Central memory CD4-positive, alpha-beta T cell (primary cell): ENCODE data around the gene DNAH17.

Experiments
- DNase-seq: peaks from one replicate; pipeline ENCODE4 v3.0.0; 2022

DNAH17 gene

DNA sequence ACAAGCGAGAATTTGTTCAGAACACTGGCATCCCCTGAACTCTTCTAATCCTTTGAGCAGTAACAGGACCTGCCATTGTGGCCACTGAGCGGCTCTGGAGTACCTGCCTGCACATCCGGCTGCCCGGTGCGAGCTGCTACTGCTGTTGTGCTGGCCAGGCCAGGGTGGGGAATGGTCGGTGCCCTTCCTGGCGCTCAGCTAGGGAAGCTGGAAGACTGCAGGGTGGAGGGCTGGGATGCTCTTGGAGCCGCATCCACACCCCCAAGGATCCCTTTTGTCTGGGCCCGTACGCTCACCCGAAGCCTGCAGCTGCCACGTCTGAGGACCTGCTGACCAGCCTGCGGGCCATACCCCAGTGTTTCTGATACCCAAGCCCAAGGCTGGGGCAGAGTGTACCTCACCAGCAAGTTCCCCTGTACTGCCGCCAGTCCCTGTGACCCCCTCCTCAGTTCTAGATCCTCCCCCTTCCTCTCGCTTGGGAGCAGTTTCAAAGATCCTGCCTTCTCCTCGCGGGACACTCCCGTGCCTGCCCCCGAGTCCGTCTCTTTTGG lies 149.1 kb downstream of the DNAH17 start:
- DNase-seq = no peak

- no peak for DNase-seq
These were observed 150.1 kb downstream of the DNAH17 start for GRCh38 chr17:78427140-78427539.

DNA sequence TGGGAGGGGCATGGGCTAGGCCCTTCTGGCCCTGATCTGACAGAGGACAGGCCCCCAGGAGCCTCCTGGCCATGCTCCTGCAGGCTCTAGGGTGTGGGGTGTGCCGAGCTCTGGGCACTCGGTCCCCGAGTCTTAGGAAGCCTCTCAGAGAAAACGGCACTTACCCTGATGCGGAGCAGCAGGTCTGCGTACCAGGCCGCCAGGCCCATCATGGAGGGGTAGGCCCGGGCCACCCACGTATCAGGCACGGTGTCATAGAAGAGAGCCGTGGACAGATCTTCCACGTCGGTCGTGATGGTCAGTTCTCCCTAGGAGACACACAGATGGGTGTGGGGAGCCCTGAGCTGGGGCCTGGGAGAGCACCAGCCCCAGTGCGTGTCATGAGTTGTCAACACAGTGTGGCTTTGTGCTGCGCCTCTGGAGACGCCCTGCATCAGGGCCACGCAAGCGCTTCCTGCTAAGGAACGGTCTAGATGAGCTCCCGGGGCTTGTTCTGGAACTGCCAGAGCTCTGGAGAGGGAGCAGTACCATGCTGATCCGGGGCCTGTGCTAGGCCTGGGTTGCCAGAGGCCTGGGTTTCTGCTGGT lies 150.8 kb downstream of the DNAH17 start:
- DNase-seq = no peak

GRCh38 chr17:78425429-78425828 lies 151.8 kb downstream of the DNAH17 start:
- no peak for DNase-seq

DNA sequence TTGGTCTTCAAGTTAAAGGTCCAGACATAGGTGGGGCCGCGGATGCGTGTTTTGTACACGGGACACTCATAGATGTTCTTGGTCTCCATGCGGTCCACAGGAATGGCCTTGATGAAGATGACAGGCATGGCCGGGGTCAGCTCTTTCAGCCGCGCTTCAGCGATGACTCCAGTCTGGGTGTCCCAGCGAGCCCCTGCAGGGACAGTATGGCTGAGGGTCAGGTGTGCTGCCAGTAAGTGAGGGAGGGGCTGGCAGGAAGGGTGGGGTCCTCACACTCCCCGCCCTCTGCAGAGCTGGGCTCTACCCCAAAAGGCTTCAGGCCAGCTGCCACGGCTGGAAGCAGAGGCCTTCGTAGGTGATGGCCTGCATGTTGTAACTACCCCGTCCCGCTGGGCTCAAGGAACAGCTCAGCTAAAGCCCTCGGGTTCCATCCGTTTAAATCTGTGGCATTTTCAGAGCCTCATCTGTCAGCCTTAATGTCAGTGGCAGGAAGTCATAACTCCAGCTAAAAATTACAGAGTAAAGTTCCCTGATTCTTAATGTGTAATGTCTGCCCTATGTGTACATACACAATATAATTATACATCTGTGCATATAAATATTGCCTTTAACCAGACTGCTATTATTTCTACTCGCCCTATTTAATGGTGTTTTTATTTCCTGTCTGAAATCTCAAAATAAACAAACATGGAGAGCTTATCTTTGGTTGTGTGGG lies 153.1 kb downstream of the DNAH17 start:
- DNase-seq = no peak

- DNase-seq = no peak
These were observed 154.2 kb downstream of the DNAH17 start for GRCh38 chr17:78422872-78423588.

DNA sequence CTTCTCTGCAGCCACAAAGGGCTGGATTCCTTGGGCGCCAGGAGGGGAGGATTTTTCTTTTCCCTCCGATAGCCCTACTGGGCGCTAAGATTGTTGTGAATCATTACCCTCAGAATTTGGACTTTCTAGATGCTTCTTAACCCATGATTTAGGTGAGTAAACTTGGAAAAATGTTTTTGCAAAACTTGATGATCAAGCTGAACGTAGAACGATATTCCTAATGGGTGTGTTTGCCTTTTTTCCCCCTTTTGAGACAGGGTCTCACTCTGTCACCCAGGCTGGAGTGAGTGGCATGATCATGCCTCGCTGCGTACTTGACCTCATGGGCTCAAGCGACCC lies 155.0 kb downstream of the DNAH17 start:
- no peak for DNase-seq

DNA sequence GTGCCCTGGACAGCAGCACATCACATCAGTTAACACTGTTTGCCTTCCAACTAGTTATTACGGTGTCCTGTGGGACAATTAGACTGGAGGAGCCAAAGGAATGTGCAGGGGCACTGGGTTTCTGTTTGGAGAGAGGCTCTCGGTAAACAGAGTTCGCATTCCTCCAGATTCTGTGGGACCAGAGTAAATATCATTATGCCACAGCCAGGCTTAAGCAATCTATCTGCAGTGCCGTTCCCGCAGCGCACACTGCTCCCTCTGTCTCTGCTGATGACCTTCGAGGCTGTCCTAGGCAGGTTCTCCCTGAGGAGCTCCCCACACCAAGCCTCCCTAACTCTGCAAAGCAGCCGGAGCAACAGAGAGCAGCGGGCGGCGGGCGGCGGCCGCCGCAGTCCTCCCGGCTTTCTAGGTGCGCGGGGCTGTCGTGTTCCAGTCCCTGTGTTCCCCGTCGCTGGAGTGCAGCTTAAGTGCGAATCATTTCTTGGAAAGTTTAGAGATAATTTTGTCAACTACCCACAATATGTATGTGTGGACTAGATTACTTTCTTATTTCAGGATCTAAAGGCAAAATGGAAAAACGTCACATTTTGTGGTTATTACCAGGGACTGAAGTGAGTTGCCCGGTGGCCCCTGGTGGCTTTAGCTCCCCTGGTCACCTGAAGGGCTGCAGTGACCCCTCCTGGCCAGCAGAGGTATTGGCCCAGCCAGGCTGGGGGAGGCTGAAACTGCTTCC lies 155.5 kb downstream of the DNAH17 start:
- peak; percentile 62 for DNase-seq

- no peak for DNase-seq
These were observed 156.1 kb downstream of the DNAH17 start for GRCh38 chr17:78421084-78421533.

GRCh38 chr17:78419970-78420815 lies 157.0 kb downstream of the DNAH17 start:
- DNase-seq = no peak

DNA sequence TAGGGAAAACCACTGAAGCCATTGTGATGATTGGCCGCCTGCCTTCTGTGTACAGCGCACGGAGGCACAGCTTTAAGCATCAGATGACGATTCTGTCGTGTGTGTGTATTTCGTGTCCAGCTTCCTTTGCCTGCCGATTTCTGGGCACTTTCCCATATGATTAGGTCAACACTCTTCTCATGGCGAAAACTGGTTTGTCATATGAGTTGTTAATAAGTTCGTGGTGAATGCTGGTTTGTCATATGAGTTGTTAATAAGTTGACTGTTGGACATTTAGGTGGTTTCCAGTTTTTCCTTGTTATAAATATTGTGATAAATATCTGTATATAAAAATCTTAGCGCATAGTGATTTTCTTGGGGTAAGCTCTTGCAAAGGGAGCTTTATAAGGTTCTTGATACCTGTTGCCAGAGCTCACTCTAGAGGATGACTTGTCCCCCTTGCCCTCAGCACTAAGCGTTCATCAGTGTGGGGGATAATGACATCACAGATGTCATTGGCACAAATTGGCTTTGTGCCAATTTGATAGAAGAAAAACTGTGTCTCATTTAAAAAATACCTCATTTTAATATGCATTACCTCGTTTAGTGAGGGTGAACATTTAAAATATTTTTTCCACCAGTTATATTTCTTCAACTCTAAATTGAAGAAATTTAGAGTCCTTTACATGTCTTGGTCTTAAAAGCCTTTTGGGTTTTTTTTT lies 158.7 kb downstream of the DNAH17 start:
- DNase-seq = no peak

- DNase-seq = no peak
These were observed 159.7 kb downstream of the DNAH17 start for GRCh38 chr17:78417531-78417909.

DNA sequence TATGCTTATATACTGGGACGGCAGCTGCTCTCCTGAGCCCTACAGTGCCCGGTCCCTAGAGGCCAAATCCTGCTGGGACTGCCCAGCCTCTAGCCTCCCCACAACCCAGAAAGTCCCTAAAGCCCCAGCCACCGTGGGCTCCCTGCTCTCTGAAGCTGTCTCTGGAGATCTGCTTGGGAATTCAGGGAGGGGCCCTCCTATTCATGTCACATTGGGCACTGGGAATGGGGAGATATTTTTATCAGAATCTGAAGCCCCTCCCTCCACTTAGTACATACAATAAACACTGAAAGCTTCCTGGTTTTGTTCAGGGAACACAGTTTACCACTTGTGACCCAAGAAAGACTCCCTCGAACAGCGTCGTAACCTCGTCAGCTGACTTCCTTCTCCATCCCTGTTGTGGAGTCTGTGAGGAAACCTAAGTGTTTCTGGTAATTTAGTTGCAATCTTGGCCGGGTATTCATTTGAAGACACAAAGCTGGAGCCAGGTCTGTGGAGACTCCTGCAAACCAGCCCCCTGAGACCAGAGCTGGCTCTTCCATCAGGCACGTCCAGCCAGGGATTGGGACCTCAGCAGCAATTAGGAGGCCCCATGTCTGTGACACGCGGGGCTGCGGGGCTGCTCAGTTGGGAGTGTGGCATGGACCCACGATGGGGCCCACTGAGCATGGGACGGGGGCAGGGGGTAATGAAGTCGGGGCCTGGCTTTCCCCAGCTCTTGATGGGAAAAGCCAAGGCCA lies 160.2 kb downstream of the DNAH17 start:
- DNase-seq = no peak

- no peak for DNase-seq
These were observed 161.1 kb downstream of the DNAH17 start for GRCh38 chr17:78415821-78416711.

GRCh38 chr17:78414178-78415162 lies 162.7 kb downstream of the DNAH17 start:
- DNase-seq = peak; percentile 36

- DNase-seq = peak; percentile 17
These were observed 164.8 kb downstream of the DNAH17 start for GRCh38 chr17:78412403-78412802.

- DNase-seq = no peak
These were observed 165.8 kb downstream of the DNAH17 start for GRCh38 chr17:78411241-78411857.
